Medulla oblongata (tissue), 1 donor: Measurements from ENCODE around the gene CDK17.
"Not testable (repeated sequence)": the region's sequence is repeated elsewhere in the genome, so short reads cannot be mapped to it uniquely, and the experiment has no call there.

ENCODE experiments used
- DNase-seq: peaks from one replicate; pipeline ENCODE4 v3.0.0-alpha.2; 2015; ENCODE audit errors: extremely low spot score

CDK17 gene

DNA sequence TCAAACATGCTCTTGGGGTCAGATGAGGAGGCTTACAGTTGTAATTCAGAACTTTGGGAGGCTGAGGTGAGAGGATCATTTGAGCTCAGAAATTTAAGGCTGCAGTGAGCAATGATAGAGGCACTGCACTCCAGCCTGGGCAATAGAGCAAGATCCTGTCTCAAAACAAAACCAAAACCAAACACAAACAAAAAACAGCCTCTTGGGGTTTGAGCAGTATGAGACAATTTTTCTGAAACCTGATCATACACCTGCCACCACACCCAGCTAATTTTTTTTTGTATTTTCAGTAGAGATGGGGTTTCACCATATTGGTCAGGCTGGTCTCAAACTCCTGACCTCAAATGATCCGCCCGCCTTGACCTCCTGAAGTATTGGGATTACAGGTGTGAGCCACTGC lies 17.4 kb upstream of the CDK17 start:
- DNase-seq = not testable (repeated sequence)

- DNase-seq = no peak
Measured at GRCh38 chr12:96416033-96416799, 16.0 kb upstream of the CDK17 start.

DNA sequence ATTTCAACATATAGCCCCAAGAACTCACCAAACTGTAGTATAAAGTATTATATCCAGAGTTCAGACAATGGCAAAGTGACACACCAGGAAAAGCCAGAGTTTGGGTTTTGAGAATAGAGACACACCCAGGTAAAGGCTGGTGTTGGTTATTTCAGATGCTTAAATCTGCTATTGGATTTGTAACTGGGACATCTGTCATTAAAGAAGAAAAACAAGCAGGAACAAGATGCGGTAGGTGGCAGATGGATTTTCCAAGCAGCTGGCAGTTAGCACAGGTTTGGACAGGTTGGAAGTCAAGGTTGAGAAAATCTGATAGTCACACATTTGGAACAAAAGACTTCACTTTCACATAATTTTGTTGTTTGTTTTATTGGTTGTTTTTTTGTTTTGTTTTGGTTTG lies 14.4 kb upstream of the CDK17 start:
- DNase-seq = no peak

DNA sequence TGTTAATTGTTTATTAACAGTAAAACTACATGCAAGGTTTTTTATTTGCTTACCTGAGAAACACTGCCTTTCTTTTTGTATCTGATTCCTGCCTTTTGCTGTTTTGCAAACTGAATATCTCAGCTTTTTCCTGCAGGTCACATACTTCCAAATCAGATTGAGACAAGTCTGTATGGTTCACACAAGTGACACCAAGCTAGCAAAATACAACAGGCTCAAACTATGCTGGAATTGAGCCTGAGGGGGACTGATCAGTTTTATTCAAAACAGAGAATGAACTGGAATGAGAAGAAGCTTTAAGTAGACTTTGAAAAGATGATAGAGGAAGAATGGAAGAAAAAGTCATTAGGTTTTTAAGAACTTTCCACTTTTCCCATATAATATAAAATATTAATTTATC lies 12.2 kb upstream of the CDK17 start:
- no peak for DNase-seq

DNA sequence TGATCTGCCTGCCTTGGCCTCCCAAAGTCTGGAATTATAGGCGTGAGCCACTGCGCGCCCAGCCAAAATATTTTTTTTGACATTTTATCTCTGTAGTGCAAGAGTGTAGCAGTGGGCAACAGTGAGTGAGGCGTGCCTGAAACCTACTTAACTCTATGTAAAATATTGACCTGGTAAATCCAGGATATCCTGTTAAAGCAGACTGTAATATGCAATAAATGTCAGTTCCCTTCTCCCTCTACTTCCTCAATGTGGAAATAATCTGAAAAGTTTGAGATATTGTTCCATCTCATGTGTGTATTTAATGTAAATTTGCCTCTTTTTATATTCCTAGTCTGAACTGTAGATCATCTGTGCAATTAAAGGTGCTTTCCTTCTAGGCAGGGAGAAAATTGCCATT lies 9.5 kb upstream of the CDK17 start:
- no peak for DNase-seq

DNA sequence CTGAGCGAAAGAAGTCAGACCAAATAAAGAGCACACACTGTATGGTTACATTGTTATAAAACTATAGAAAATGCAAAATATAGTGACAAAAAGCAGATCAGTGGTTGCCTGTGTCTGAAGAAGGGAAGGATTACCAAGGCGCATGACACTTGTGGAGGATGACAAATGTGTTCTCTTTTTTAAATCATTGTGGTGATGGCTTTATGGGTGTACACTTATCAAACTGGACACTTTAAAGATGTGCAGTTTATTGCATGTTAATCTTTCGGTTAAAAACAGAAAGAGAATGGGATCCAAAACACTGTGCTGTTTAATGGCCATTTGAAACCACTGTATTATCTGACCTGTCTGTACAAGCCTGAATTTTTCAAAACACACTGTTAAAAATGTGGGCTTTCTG lies 8.8 kb upstream of the CDK17 start:
- no peak for DNase-seq

- not testable (repeated sequence) for DNase-seq
Measured at GRCh38 chr12:96407429-96408097, 7.3 kb upstream of the CDK17 start.

GRCh38 chr12:96404696-96405095 lies 4.5 kb upstream of the CDK17 start:
- no peak for DNase-seq

DNA sequence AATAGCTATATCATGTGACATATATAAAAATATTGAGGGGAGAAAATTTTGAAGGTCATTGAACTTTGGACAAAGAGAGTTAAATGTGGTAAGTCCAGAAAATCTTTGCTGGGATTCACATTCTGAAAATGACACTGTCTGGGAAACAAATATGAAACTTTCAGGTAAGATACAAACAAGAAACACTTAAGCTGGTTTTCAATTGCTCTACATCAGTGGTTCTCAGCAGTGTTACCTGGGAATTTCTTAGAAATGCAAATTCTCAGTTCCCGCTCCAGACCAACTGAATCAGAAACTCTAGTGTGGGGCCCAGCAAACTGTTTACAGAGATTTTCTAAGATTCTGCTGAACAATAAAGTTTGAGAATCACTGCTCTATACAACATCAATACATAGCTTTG lies 3.6 kb upstream of the CDK17 start:
- DNase-seq = no peak

GRCh38 chr12:96402522-96402921 lies 2.3 kb upstream of the CDK17 start:
- not testable (repeated sequence) for DNase-seq

DNA sequence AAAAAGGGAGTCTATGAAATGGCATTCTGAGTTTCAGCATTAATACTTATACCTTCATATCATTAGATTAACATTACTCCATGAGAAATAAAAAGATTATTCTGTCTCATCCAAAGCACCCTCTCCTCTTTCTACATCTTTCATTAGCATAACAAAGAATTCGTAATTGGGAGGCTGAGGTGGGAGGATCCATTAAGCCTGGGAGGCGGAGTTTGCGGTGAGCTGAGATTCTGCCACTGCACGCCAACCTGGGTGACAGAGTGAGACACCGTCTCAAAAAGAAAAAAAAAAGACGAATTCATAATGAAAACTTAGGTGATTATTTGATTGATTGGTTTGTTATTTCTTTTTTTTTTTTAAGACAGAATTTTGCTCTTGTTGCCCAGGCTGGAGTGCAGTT lies 1.8 kb upstream of the CDK17 start:
- DNase-seq = peak; percentile 31

DNA sequence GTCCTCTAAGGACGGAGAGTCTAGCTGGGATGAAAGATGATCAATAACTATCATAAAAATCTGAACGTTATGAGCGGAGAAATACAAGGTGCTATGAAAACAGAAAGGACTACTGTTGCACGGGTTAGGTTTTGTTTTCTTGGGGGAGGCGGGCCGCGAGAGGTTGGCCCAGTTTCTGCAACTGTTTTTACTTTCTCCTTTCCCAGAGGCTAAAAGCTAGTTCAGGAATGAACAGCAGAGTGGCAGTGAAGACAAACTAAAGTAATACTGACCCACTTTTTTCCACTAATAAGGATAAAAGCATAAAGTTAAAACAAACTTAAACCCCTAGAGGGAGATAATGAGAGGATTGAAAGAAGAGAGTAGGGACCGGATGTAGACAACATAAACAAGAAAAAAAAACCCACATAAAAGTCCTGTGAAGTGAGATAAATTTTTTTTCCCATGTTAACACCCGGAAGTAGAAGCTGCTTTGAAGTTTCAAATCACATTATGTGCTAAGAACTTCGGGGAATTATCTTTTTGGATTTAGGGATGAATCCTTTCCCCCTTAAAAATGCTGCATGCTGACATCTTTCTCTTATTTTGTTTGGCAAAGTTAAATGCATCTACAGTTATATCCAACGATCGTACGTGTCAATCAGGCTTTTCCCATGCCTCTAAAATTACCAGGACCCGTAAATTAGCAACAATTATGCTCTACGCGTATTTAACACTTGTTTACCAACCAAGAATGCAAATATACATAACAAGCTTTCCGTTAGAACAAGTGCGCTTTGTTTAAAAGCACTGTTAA lies 1.0 kb upstream of the CDK17 start:
- DNase-seq = peak; percentile 74

DNA sequence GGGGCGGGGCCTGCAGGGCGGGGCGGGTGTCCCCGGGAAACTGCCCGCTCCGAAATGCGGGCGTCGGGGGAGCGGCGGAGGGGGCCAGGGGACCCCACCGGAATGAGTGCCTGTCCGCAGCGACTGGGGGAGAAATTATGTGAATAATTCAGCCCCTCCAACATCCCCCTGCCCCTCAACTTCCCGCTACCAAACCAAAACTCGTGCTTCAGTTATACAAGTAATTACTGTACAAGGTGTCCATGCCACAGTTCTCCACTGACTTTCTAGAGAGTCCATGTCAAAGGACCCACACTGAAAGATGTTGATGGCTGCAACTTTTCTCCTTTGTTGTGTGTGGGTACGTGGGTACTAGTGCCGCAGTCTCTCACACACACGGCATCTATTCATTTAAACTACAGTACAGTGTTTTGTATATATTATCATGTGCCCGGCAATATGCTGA lies 414 bp upstream of the CDK17 start:
- DNase-seq = peak; percentile 73

GRCh38 chr12:96399120-96399918 lies 920 bp downstream of the CDK17 start:
- DNase-seq = no peak

- peak; percentile 80 for DNase-seq
Measured at GRCh38 chr12:96398424-96399119, 1.7 kb downstream of the CDK17 start.

GRCh38 chr12:96397756-96398423 lies 2.3 kb downstream of the CDK17 start:
- DNase-seq = peak; percentile 50

GRCh38 chr12:96396914-96397313 lies 3.3 kb downstream of the CDK17 start:
- peak; percentile 48 for DNase-seq

- no peak for DNase-seq
Measured at GRCh38 chr12:96396209-96396608, 4.0 kb downstream of the CDK17 start.

GRCh38 chr12:96395236-96395635 lies 5.0 kb downstream of the CDK17 start:
- no peak for DNase-seq

GRCh38 chr12:96393229-96393628 lies 7.0 kb downstream of the CDK17 start:
- DNase-seq = not testable (repeated sequence)
